BJ (cell line): ENCODE measurements around the gene SS18. TPM values are rescaled to one million over a fixed set of nuclear protein-coding genes. Genes with fewer than 3 reads are reported as not detected.

ENCODE experiments used
- CTCF ChIA-PET: fragments of 350-600 bp; formaldehyde crosslinking; extraction: SDS; loops from one replicate; lab custom pipeline; 2021; ENCODE audit warnings: antibody characterized with exemption, inconsistent platforms; lab: Yijun Ruan, JAX
- POLR2A ChIA-PET: fragments of 300-600 bp; sonication (Branson Sonifier 250); formaldehyde crosslinking; extraction: SDS; loops from one replicate; lab custom pipeline; 2021; ENCODE audit warnings: antibody characterized with exemption; lab: Charles Lee
- DNase-seq: peaks from one replicate; pipeline ENCODE4 v3.0.0-alpha.2; 2011; ENCODE audit warnings: low read depth
- H3K27me3 ChIP-seq: 2 replicates; pipeline ENCODE4 v1.6.0; 2011; ENCODE audit warnings: low read length; ENCODE audit not compliant: control insufficient read depth, insufficient read depth
- H3K36me3 ChIP-seq: 2 replicates; pipeline ENCODE4 v1.5.1; 2011; ENCODE audit warnings: low read length; ENCODE audit not compliant: control insufficient read depth, insufficient read depth
- H3K4me3 ChIP-seq: 2 replicates; pipeline ENCODE4 v1.5.1; 2011; ENCODE audit warnings: low read depth, mild to moderate bottlenecking, control low read depth, low read length
- CTCF ChIP-seq: IDR thresholded peaks from 2 replicates; pipeline ENCODE4 v1.5.1; 2011; ENCODE audit warnings: low read depth, mild to moderate bottlenecking, control low read depth, inconsistent platforms, low read length, moderate library complexity; ENCODE audit not compliant: insufficient read depth
- polyA plus RNA-seq: library from polyadenylated mRNA; depleted of rRNA; stranded (reverse); fragments of >200 nt; gene quantifications from 2 replicates; pipeline ENCODE4 v1.2.3, GENCODE V29; 2011

SS18 gene
- polyA plus RNA-seq, 1 experiment = 163 TPM

- no peak for DNase-seq
- POLR2A ChIA-PET = no interaction called here
- Histone ChIP-seq H3K4me3 (no peak overlapping the region), H3K27me3 (no peaks in the 10 kb centered on the region), H3K36me3 (peaks cover 6% of the 10 kb centered on the region)
- TF ChIP-seq CTCF = no peak
- CTCF ChIA-PET = interaction anchor here (1.5 kb wide), 1 partner anchor 13 kb away, joined by 4 read pairs; no protein-coding TSS in a partner anchor
Measured at GRCh38 chr18:26056291-26056690, 34.1 kb downstream of the SS18 start.

GRCh38 chr18:26052505-26052904 lies 37.9 kb downstream of the SS18 start:
- DNase-seq = no peak
- Histone ChIP-seq H3K4me3 (no peak overlapping the region), H3K36me3 (peaks cover 6% of the 10 kb centered on the region), H3K27me3 (no peaks in the 10 kb centered on the region)
- POLR2A ChIA-PET = no interaction called here
- no peak for TF ChIP-seq CTCF
- CTCF ChIA-PET = no interaction called here

- TF ChIP-seq CTCF = no peak
- ChIA-PET CTCF (no interaction called here), POLR2A (no interaction called here)
- H3K27me3 ChIP-seq = no peaks in the 10 kb centered on the region
- no peak overlapping the region for H3K4me3 ChIP-seq
- no peak for DNase-seq
- peaks cover 6% of the 10 kb centered on the region for H3K36me3 ChIP-seq
Measured at GRCh38 chr18:26051843-26052242, 38.6 kb downstream of the SS18 start.

GRCh38 chr18:26046419-26047077 lies 43.9 kb downstream of the SS18 start:
- Histone ChIP-seq H3K4me3 (no peak overlapping the region), H3K36me3 (peaks cover 2% of the 10 kb centered on the region; the same call in 1 of the 2 replicates), H3K27me3 (no peaks in the 10 kb centered on the region)
- POLR2A ChIA-PET = interaction anchor here (0.6 kb wide), 1 partner anchor 502 kb away, joined by 11 read pairs; the partner anchor contains the start of gene KCTD1
- TF ChIP-seq CTCF = no peak
- CTCF ChIA-PET = interaction anchor here (0.9 kb wide), 1 partner anchor 309 kb away, joined by 3 read pairs; no protein-coding TSS in a partner anchor
- DNase-seq = no peak

GRCh38 chr18:26044807-26045206 lies 45.6 kb downstream of the SS18 start:
- no peak for DNase-seq
- POLR2A ChIA-PET = no interaction called here
- Histone ChIP-seq H3K27me3 (no peaks in the 10 kb centered on the region), H3K36me3 (peaks cover 2% of the 10 kb centered on the region; the same call in 1 of the 2 replicates), H3K4me3 (no peak overlapping the region)
- no peak for TF ChIP-seq CTCF
- CTCF ChIA-PET = no interaction called here
